Natural killer cell (primary cell): ENCODE measurements around the gene AARS2. TPM values are rescaled to one million over a fixed set of nuclear protein-coding genes. Genes with fewer than 3 reads are reported as not detected.

ENCODE experiments used
- ATAC-seq, 3 donors: fragments of 150-1000 bp in 2 of 3; fragments of 200-7000 bp in 1 of 3; cut with Tn5 transposase; 1 replicate in 1 of 3; 2 replicates in 2 of 3; pipeline ENCODE4 v1.10.0; 2021; ENCODE audit warnings: mild to moderate bottlenecking in 2 of 3, moderate library complexity in 2 of 3
- DNase-seq, 2 donors: peaks; one replicate each; pipeline versions ENCODE4 v3.0.0 to v3.0.0-alpha.2; 2013 to 2021; ENCODE audit warnings: mixed read lengths in 1 of 2
- H3K27ac ChIP-seq: one replicate; pipeline ENCODE4 v1.5.1; 2013; ENCODE audit warnings: mild to moderate bottlenecking, low read length
- H3K27me3 ChIP-seq: one replicate; pipeline ENCODE4 v1.6.1; 2013; ENCODE audit warnings: low read length; ENCODE audit not compliant: control insufficient read depth, insufficient read depth
- H3K36me3 ChIP-seq: one replicate; pipeline ENCODE4 v1.6.1; 2013; ENCODE audit warnings: low read length; ENCODE audit not compliant: control insufficient read depth, insufficient read depth
- H3K4me1 ChIP-seq: one replicate; pipeline ENCODE4 v1.6.1; 2013; ENCODE audit warnings: low read length; ENCODE audit not compliant: control insufficient read depth, insufficient read depth
- H3K4me3 ChIP-seq: one replicate; pipeline ENCODE4 v1.5.1; 2013; ENCODE audit warnings: low read length
- H3K9me3 ChIP-seq: one replicate; pipeline ENCODE4 v1.6.1; 2013; ENCODE audit warnings: low read length; ENCODE audit not compliant: control insufficient read depth, insufficient read depth
- H3K27ac Mint-ChIP-seq, 2 donors: one replicate each; pipeline ENCODE4 v1.8.0; 2022; ENCODE audit warnings: mild to moderate bottlenecking in 2 of 2, mixed read lengths in 2 of 2, moderate library complexity in 1 of 2
- H3K27me3 Mint-ChIP-seq, 2 donors: one replicate each; pipeline ENCODE4 v1.8.0; 2022; ENCODE audit warnings: low read depth in 2 of 2, mixed read lengths in 2 of 2
- H3K36me3 Mint-ChIP-seq: one replicate; pipeline ENCODE4 v1.8.0; 2022; ENCODE audit warnings: mixed read lengths
- H3K4me1 Mint-ChIP-seq, 2 donors: one replicate each; pipeline ENCODE4 v1.8.0; 2022; ENCODE audit warnings: mixed read lengths in 2 of 2
- H3K4me3 Mint-ChIP-seq: one replicate; pipeline ENCODE4 v1.8.0; 2022; ENCODE audit warnings: mild to moderate bottlenecking, moderate library complexity, mixed read lengths
- H3K9me3 Mint-ChIP-seq, 2 donors: one replicate each; pipeline ENCODE4 v1.8.0; 2022; ENCODE audit warnings: mixed read lengths in 2 of 2
- WGBS: methylation state at CpG from one replicate; pipeline ENCODE4 v1.1.7; 2013; ENCODE audit warnings: missing lambda C conversion rate; ENCODE audit not compliant: insufficient coverage; 5-methylcytosine and 5-hydroxymethylcytosine counted together
- intact Hi-C: fragments of 100-400 bp; cut with micrococcal nuclease; formaldehyde crosslinking; loops from one replicate; pipeline ENCODE4 v1.14.2; 2022
- total RNA-seq, 4 donors: library from RNA; stranded (reverse); fragments of 120-200 nt in 1 of 4; gene quantifications; one replicate each; pipeline versions ENCODE4 v1.2.3 to v1.2.4, GENCODE V29; 2013 to 2022
- TF ChIP-seq, protein P1 (sequence below): fragments of 200-600 bp; IDR thresholded peaks from one replicate; pipeline ENCODE4 v1.8.0; 2022; ENCODE audit warnings: antibody characterized with exemption

Gene AARS2
- total RNA-seq, 3 donors from 2014 or later (not counting 1 experiment from before 2014, with no cell fraction given): 14.1 to 17.2 (median 14.2) TPM

GRCh38 chr6:44258325-44258863, 54.8 kb downstream of the AARS2 start:
- Histone ChIP-seq H3K4me1 (peaks cover 44% of the 10 kb centered on the region), H3K9me3 (no peaks in the 10 kb centered on the region), H3K4me3 (no peak overlapping the region), H3K27ac (peak overlapping the region; percentile 79), H3K27me3 (no peaks in the 10 kb centered on the region), H3K36me3 (peaks cover 42% of the 10 kb centered on the region)
- Mint-ChIP-seq H3K36me3 (no peaks in the 10 kb centered on the region), H3K4me3 (peak overlapping the region; percentile 92), H3K4me1 (peaks cover 45 to 70% of the 10 kb centered on the region in 2 donors), H3K27ac (peak overlapping the region; percentile 89 to 97), H3K27me3 (no peaks in the 10 kb centered on the region), H3K9me3 (no peaks in the 10 kb centered on the region)
- TF ChIP-seq, protein P1, sequence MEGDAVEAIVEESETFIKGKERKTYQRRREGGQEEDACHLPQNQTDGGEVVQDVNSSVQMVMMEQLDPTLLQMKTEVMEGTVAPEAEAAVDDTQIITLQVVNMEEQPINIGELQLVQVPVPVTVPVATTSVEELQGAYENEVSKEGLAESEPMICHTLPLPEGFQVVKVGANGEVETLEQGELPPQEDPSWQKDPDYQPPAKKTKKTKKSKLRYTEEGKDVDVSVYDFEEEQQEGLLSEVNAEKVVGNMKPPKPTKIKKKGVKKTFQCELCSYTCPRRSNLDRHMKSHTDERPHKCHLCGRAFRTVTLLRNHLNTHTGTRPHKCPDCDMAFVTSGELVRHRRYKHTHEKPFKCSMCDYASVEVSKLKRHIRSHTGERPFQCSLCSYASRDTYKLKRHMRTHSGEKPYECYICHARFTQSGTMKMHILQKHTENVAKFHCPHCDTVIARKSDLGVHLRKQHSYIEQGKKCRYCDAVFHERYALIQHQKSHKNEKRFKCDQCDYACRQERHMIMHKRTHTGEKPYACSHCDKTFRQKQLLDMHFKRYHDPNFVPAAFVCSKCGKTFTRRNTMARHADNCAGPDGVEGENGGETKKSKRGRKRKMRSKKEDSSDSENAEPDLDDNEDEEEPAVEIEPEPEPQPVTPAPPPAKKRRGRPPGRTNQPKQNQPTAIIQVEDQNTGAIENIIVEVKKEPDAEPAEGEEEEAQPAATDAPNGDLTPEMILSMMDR: no peak
- 80% methylated on average over 9 of the region's 9 CpGs for WGBS
- ATAC-seq (no peak), DNase-seq (peak in 1 of 2 donors; percentile 8)
- intact Hi-C loops: no loop called here

- Histone ChIP-seq H3K27me3 (no peaks in the 10 kb centered on the region), H3K4me1 (peaks cover 39% of the 10 kb centered on the region), H3K27ac (peak overlapping the region; percentile 79), H3K36me3 (peaks cover 47% of the 10 kb centered on the region), H3K9me3 (no peaks in the 10 kb centered on the region), H3K4me3 (peak overlapping the region; percentile 11)
- WGBS: 44% methylated on average over 15 of the region's 15 CpGs
- intact Hi-C loops: loop anchor here (1.0 to 2.0 kb wide), 3 partner anchors 11 to 85 kb away; partner anchors contain the start of genes HSP90AB1 and SLC29A1
- Mint-ChIP-seq H3K27ac (peak overlapping the region; percentile 89 to 97), H3K4me1 (peaks cover 45 to 70% of the 10 kb centered on the region in 2 donors), H3K36me3 (no peaks in the 10 kb centered on the region), H3K9me3 (no peaks in the 10 kb centered on the region), H3K27me3 (no peaks in the 10 kb centered on the region), H3K4me3 (peak overlapping the region; percentile 92)
- DNase-seq (no peak), ATAC-seq (no peak)
- TF ChIP-seq, protein P1: peak; percentile 33
These were observed 55.3 kb downstream of the AARS2 start for GRCh38 chr6:44257753-44258324.

- H3K36me3 ChIP-seq: peaks cover 51% of the 10 kb centered on the region
- DNase-seq (peak; percentile 76 to 86), ATAC-seq (peak; percentile 80 to 92 (median 86))
These were observed 56.0 kb downstream of the AARS2 start, which contains the start of gene SLC35B2 for GRCh38 chr6:44257025-44257752. Gene SLC35B2, minus strand, starts transcription at chr6:44257528. Its CDS starts 118 bp downstream, at chr6:44257410.

More at GRCh38 chr6:44257025-44257752, 56.0 kb downstream of the AARS2 start, which contains the start of gene SLC35B2:
- no peaks in the 10 kb centered on the region for H3K9me3 Mint-ChIP-seq
- peaks cover 45 to 64% of the 10 kb centered on the region in 2 donors for H3K4me1 Mint-ChIP-seq
- TF ChIP-seq, protein P1: peak; percentile 66
- peak within 1 kb of the TSS; percentile 79 for H3K27ac ChIP-seq
- peak within 1 kb of the TSS; percentile 92 for H3K4me3 Mint-ChIP-seq
- peak within 1 kb of the TSS; percentile 71 for H3K4me3 ChIP-seq
- under 1% methylated on average over 80 of the region's 80 CpGs for WGBS
- peaks cover 32% of the 10 kb centered on the region for H3K4me1 ChIP-seq
- no peaks in the 10 kb centered on the region for H3K27me3 ChIP-seq
- no peaks in the 10 kb centered on the region for H3K36me3 Mint-ChIP-seq
- no peaks in the 10 kb centered on the region for H3K9me3 ChIP-seq
- peak within 1 kb of the TSS; percentile 90 to 97 for H3K27ac Mint-ChIP-seq
- intact Hi-C loops: loop anchor here (1.0 to 2.0 kb wide), 3 partner anchors 10 to 84 kb away; partner anchors contain the start of genes HSP90AB1 and SLC29A1
- no peaks in the 10 kb centered on the region for H3K27me3 Mint-ChIP-seq
